Stimulated activated naive CD8-positive, alpha-beta T cell treated with anti-CD3 and anti-CD28 coated beads, Interleukin-15, Interleukin-2, amounts not matched to agents 100 ng/mL and 50 ng/mL, for 24 hours (primary cell): ENCODE results near the gene ERBB4.
"Not testable (repeated sequence)": the region's sequence is repeated elsewhere in the genome, so short reads cannot be mapped to it uniquely, and the experiment has no call there.

Experiments used
- H3K27ac Mint-ChIP-seq: one replicate; pipeline ENCODE4 v1.8.0; 2021; ENCODE audit warnings: mild to moderate bottlenecking, mixed read lengths
- H3K27me3 Mint-ChIP-seq: one replicate; pipeline ENCODE4 v1.8.0; 2021; ENCODE audit warnings: mixed read lengths
- H3K36me3 Mint-ChIP-seq: one replicate; pipeline ENCODE4 v1.8.0; 2021; ENCODE audit warnings: low read depth, mixed read lengths
- H3K4me1 Mint-ChIP-seq: one replicate; pipeline ENCODE4 v1.8.0; 2021; ENCODE audit warnings: low read depth, mixed read lengths
- H3K4me3 Mint-ChIP-seq: one replicate; pipeline ENCODE4 v1.8.0; 2021; ENCODE audit warnings: mild to moderate bottlenecking, mixed read lengths
- H3K9me3 Mint-ChIP-seq: one replicate; pipeline ENCODE4 v1.8.0; 2021; ENCODE audit warnings: mixed read lengths

Gene ERBB4

DNA sequence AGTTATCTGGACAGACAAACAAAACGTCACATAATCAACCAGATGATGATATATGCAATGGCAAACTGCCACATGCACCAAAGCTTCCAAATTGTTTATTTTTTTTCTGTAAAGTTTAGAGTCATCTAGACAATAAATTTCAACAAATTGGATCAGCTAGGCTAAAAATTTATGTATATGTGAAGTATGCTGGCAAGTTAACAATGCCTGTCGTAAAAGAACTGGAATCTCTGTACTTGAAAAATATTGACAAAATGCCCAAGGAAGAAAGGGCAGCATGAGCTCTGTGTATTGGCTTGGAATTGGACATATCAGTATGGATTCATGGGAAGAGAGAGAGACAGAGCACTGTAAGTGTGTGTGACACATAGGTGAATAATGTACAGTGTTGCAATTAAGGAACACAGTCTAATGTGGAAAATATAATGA lies 309.8 kb downstream of the ERBB4 start:
- H3K4me1 Mint-ChIP-seq = no peaks in the 10 kb centered on the region
- no peaks in the 10 kb centered on the region for H3K36me3 Mint-ChIP-seq
- H3K4me3 Mint-ChIP-seq = no peak overlapping the region
- no peaks in the 10 kb centered on the region for H3K27me3 Mint-ChIP-seq
- no peak overlapping the region for H3K27ac Mint-ChIP-seq
- peaks cover 7% of the 10 kb centered on the region for H3K9me3 Mint-ChIP-seq

DNA sequence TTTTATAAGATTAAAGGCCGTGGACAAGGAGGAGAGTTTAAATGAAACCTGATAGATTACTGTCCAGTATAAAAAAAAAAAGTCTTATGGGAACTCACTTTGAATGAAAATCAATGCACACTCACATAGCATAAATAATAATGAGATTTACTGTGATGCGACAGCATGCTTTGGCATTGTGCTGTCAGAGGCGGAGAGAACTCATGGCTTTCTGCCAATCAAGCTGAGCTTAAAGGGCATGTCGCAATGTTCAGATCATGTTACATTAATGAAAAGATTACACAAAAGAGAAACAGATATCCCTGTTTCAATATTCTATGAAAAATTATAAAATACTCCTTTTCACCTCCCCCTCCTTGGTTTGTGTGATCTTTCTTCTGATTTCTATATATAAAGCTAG lies 310.8 kb downstream of the ERBB4 start:
- Mint-ChIP-seq H3K9me3 (peaks cover 7% of the 10 kb centered on the region), H3K36me3 (no peaks in the 10 kb centered on the region), H3K27me3 (no peaks in the 10 kb centered on the region), H3K4me1 (no peaks in the 10 kb centered on the region), H3K4me3 (no peak overlapping the region), H3K27ac (no peak overlapping the region)

DNA sequence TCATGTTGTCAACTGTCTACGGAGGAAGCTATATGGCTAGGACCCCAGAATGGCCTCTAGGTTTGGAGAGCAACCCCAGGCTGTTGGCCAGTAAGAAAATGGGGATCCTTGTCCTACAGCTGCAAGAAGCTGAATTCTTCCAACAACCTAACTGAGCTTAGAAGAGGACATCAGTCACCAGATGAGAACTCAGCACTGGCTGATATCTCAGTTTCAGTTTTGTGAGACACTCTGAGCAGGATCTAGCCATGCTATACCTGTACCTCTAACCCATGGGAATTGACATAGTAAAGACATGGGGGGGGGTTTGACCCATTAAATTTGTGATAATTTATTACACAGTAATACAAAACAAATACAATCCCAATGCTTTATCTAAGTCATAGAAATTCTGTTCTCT lies 312.5 kb downstream of the ERBB4 start:
- Mint-ChIP-seq H3K36me3 (no peaks in the 10 kb centered on the region), H3K9me3 (peaks cover 7% of the 10 kb centered on the region), H3K27ac (no peak overlapping the region), H3K4me3 (no peak overlapping the region), H3K27me3 (no peaks in the 10 kb centered on the region), H3K4me1 (no peaks in the 10 kb centered on the region)

DNA sequence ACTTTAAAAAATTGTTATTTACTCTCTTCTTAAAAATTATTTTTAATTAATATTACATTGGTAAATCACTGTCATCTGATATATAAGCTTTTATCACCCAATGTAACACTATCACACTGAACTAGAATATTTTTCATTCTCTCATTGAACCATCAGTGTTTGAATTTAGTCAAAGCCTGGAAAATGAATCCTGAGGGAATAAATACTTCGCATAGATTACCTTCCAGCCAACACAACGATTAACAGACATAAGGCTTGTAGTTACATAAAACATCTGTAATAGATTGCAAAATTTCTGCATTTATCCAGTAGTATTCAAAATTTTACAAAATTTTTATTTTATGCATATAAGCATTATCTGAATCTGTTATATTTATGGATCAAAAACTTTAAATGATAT lies 314.9 kb downstream of the ERBB4 start:
- Mint-ChIP-seq H3K9me3 (no peaks in the 10 kb centered on the region), H3K4me1 (no peaks in the 10 kb centered on the region), H3K27ac (no peak overlapping the region), H3K27me3 (no peaks in the 10 kb centered on the region), H3K4me3 (no peak overlapping the region), H3K36me3 (no peaks in the 10 kb centered on the region)

DNA sequence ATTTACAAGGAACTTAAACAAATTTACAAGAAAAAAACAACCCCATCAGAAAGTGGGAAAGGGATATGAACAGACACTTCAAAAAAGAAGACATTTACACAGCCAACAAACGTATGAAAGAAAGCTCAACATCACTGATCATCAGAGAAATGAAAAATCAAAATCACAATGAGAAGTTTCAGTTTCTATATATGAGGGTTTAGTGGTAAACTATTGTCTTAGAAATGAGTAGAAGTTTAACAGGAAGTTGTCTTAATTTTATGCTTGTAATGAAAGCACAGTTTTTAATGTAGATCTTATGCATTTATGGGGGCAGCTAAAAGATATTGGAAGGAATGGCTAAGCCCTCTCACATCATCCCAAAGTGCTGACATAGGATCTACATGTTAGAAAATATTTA lies 325.4 kb downstream of the ERBB4 start:
- Mint-ChIP-seq H3K27ac (no peak overlapping the region), H3K36me3 (no peaks in the 10 kb centered on the region), H3K9me3 (peaks cover 3% of the 10 kb centered on the region), H3K27me3 (no peaks in the 10 kb centered on the region), H3K4me3 (no peak overlapping the region), H3K4me1 (no peaks in the 10 kb centered on the region)

DNA sequence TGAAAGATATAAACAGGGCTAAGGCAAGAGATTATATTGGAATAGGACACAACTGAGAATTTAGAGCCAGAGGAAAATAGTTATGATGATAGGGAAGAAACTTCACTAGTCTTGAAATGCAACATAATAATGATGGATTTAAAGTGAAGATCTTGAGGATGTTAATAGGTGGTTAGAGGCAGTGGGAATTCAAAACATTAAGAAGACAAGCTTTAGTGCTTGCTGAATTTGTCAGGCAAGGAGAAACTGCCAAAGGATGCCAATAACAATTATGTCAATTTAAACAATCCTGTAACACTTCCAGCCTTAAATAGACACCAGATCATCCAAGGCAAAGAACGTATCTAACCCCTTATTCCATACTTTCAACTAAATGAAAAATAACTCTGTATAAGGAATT lies 330.1 kb downstream of the ERBB4 start:
- H3K4me3 Mint-ChIP-seq = no peak overlapping the region
- no peaks in the 10 kb centered on the region for H3K27me3 Mint-ChIP-seq
- H3K27ac Mint-ChIP-seq = no peak overlapping the region
- peaks cover 3% of the 10 kb centered on the region for H3K9me3 Mint-ChIP-seq
- H3K36me3 Mint-ChIP-seq = no peaks in the 10 kb centered on the region
- no peaks in the 10 kb centered on the region for H3K4me1 Mint-ChIP-seq

DNA sequence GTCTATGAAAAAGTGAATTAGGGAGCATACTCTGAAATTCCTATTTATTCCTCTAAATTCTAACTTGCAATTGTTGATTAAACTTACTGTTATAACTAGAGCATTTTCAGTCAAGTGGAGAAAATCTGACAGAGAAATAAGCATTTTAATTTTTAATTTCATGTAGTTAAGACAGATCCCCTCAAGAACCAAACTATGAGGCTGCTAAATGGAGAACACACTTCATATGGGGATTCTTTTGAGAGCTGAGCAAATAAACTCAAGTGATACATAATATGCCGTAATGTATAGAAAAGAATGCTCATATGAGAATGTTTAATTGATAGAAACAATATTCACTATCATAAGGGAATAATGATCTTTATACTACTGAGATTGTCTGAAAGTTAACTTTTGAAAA lies 340.8 kb downstream of the ERBB4 start:
- Mint-ChIP-seq H3K9me3 (no peaks in the 10 kb centered on the region), H3K4me1 (no peaks in the 10 kb centered on the region), H3K4me3 (no peak overlapping the region), H3K27me3 (no peaks in the 10 kb centered on the region), H3K27ac (no peak overlapping the region), H3K36me3 (no peaks in the 10 kb centered on the region)

DNA sequence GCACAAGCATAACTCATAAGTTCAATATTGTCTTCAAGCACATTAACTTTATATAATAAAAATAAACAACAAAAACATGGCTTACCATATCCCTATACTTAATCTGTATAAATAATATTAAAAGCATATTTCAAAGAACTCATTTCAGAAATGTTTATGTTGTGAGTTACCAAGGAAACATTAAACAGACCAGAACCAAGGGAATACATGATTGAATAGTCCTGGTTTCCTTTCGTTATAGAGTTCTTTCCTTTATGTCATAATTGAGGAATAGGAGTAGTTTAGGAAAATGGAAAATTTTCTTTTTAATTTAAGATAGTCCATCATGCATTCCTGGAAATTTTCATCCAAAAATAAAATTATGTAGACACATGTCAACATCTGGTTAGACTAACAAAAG lies 343.0 kb downstream of the ERBB4 start:
- H3K27ac Mint-ChIP-seq = no peak overlapping the region
- no peak overlapping the region for H3K4me3 Mint-ChIP-seq
- no peaks in the 10 kb centered on the region for H3K36me3 Mint-ChIP-seq
- no peaks in the 10 kb centered on the region for H3K9me3 Mint-ChIP-seq
- H3K27me3 Mint-ChIP-seq = no peaks in the 10 kb centered on the region
- H3K4me1 Mint-ChIP-seq = no peaks in the 10 kb centered on the region

DNA sequence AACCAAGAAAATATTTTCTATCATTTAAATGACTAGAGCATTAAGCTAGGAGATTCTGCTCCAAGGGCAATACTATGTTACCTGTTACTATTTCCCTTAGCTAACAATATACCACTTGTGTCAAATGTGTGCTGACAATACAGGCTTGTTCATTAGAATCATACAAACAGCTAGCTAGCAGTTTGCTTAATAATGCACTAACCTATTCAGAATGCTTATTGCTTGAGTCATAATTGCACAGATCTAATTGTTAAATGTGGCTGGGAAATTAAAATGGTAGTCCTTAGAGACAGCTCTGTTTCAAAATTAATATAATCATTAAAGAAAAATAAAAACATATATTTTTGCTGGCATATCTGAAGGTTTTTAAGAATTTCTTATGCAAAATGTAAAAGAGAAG lies 344.2 kb downstream of the ERBB4 start:
- H3K4me3 Mint-ChIP-seq = no peak overlapping the region
- no peaks in the 10 kb centered on the region for H3K27me3 Mint-ChIP-seq
- no peaks in the 10 kb centered on the region for H3K4me1 Mint-ChIP-seq
- no peaks in the 10 kb centered on the region for H3K36me3 Mint-ChIP-seq
- no peaks in the 10 kb centered on the region for H3K9me3 Mint-ChIP-seq
- H3K27ac Mint-ChIP-seq = no peak overlapping the region

DNA sequence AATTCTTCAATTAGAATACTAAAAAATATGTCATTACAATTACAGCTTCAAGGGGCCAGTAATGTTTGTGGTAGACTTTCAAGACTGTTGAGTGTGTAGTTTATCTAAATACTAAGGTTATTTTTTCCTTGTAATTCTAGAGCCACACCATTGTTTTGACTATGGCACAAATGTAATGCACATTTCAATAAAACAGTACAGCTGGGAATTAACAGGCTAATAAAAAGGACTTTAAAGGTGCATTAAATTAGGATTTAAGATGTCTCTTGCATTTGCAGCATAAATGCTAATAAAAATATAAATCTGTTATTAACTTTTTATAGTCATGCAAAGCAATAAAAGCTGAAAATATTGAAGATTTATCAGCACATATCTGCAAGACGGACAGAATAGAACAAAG lies 344.8 kb downstream of the ERBB4 start:
- Mint-ChIP-seq H3K4me1 (no peaks in the 10 kb centered on the region), H3K9me3 (no peaks in the 10 kb centered on the region), H3K27me3 (no peaks in the 10 kb centered on the region), H3K27ac (no peak overlapping the region), H3K36me3 (no peaks in the 10 kb centered on the region), H3K4me3 (no peak overlapping the region)

DNA sequence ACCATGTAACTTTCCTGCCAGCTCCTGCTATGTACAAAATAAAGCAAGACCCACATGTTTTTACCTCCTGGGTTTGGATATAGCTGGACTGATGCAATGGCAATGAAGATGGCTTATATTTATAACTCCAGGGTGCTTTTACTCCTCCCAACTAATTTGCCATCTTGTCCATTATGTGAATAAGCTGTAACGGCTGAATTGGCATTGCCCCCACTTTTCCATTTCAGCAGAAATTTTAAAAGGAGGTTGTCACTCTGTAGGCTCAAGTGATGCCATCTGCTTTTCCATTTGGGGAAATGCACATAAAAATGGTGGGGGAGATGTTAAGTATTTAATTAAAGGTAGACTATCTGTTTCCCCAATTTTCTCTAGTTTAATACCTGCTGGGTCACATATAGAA lies 345.5 kb downstream of the ERBB4 start:
- H3K27me3 Mint-ChIP-seq = no peaks in the 10 kb centered on the region

DNA sequence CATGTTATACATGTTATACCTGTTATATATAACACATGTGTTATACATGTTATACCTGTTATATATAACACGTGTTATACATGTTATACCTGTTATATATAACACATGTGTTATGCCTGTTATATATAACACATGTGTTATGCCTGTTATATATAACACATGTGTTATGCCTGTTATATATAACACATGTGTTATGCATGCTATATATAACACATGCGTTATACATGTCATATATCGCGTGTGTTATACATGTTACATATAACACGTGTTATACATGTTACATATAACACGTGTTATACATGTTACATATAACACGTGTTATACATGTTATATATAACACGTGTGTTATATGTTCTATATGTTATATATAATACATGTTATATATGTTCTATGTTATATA lies 347.2 kb downstream of the ERBB4 start:
- H3K27me3 Mint-ChIP-seq, H3K4me1 Mint-ChIP-seq, H3K4me3 Mint-ChIP-seq, H3K27ac Mint-ChIP-seq, H3K9me3 Mint-ChIP-seq, H3K36me3 Mint-ChIP-seq: not testable (repeated sequence)

More for the DNA sequence above, 345.5 kb downstream of the ERBB4 start:
- no peaks in the 10 kb centered on the region for H3K36me3 Mint-ChIP-seq
- no peak overlapping the region for H3K4me3 Mint-ChIP-seq
- H3K9me3 Mint-ChIP-seq = no peaks in the 10 kb centered on the region
- H3K4me1 Mint-ChIP-seq = no peaks in the 10 kb centered on the region
- H3K27ac Mint-ChIP-seq = no peak overlapping the region

DNA sequence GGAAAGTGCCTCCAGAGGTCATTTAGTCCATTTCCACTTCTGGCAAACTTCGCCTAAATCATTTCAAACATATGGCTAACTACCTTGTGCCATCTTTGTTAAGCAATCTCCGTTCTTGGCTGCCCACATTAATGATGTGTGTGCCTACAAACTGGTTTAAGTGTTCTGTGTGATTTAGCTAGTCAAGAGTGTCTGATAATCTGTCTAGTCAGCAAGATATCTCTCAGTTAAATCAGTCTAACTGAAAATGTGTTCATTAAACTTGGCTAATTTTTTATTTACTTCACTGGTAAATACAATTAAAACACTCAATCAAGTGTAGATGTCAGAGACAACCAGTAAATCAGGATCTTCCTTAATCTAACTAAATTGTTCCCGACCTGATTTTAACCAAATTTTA lies 352.4 kb downstream of the ERBB4 start:
- Mint-ChIP-seq H3K36me3 (no peaks in the 10 kb centered on the region), H3K9me3 (peaks cover 4% of the 10 kb centered on the region), H3K4me1 (no peaks in the 10 kb centered on the region), H3K27me3 (no peaks in the 10 kb centered on the region), H3K27ac (no peak overlapping the region), H3K4me3 (no peak overlapping the region)

DNA sequence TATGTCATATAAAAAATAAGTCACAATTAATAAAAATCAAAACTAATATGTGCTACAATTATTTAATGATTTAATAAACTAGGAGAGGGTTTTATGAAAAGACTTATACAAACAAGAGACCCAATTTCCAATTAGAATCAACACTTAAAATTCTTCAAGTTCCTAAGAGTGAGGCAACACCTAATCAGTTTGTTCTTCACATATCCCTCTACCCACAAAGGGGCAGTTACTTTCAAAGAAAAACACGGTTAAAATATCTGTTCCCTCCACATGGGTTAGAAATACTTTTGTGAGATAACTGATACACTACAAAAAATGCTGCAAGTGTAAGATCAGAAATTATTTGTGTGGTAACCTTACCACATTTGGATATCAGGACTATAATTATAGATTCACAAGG lies 357.0 kb downstream of the ERBB4 start:
- Mint-ChIP-seq H3K36me3 (no peaks in the 10 kb centered on the region), H3K27me3 (no peaks in the 10 kb centered on the region), H3K9me3 (peaks cover 4% of the 10 kb centered on the region), H3K4me1 (no peaks in the 10 kb centered on the region), H3K4me3 (no peak overlapping the region), H3K27ac (no peak overlapping the region)

DNA sequence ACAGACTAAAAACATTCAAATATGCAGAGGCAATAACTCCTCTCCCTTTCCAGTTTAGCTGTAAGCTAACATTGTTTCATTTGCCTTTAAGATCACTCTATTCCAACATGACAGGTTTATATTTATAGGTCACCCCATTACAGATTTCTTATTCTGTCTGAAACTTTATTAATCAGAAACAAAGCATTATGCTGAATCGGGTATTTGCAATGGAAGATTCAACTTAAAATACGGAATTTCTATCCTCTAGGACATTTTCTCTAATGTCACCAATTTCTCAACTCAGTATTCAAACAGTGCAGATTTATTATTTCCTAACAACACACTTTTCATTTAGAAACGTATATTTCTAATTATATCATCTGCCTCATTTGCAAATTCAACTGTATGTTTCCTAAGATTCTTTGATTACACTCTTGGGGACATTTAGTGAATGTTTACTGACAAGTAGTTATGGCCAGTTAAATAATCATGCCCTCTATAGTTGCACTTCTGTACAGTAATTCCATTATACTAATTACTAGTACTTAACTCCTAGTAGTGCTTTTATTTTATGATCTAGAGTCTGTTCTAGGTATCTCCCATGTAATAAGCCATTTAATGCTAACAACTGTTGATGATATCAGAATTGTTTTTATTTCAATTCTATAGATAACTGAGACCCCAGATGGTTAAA lies 358.1 kb downstream of the ERBB4 start:
- Mint-ChIP-seq H3K36me3 (no peaks in the 10 kb centered on the region), H3K4me3 (no peak overlapping the region), H3K27ac (no peak overlapping the region), H3K9me3 (peaks cover 3% of the 10 kb centered on the region), H3K27me3 (no peaks in the 10 kb centered on the region), H3K4me1 (no peaks in the 10 kb centered on the region)

DNA sequence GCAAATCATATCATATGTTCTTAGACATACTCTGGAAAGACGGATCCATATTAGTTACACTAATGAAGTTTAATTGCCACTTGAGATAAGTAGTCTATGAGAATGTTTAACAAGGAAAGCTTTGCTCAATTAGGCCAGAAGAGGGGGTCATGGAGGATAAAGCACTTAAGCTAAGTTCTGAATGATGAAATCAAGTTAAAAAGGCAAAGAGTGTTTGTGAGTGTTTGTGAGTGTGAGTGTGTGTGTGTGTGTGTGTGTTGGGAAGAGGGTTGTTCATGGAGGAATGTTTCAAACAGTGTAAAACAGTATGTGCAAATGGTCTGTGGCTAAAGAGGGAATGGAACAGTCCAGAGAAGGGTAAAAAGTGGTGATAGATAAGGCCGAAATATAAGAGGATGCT lies 360.9 kb downstream of the ERBB4 start:
- Mint-ChIP-seq H3K27ac (no peak overlapping the region), H3K9me3 (no peaks in the 10 kb centered on the region), H3K4me3 (no peak overlapping the region), H3K4me1 (no peaks in the 10 kb centered on the region), H3K36me3 (no peaks in the 10 kb centered on the region), H3K27me3 (no peaks in the 10 kb centered on the region)
